Astrocyte (in vitro differentiated cells and primary cell): Measurements from ENCODE around the gene COL27A1. TPM values are rescaled to one million over a fixed set of nuclear protein-coding genes. Genes with fewer than 3 reads are reported as not detected.

ENCODE experiments used
- DNase-seq: peaks from one replicate; pipeline ENCODE4 v3.0.0-alpha.2; 2010; ENCODE audit warnings: low read depth
- FAIRE-seq: peaks from 2 replicates; lab custom pipeline; 2011; peaks lifted over from hg19 to GRCh38; lab: Jason Lieb, UNC
- H2AFZ ChIP-seq: 2 replicates; pipeline ENCODE4 v1.6.0; 2012; ENCODE audit warnings: low read depth, low read length, inconsistent platforms
- H3K27ac ChIP-seq: 2 replicates; pipeline ENCODE4 v1.5.1; 2011; ENCODE audit warnings: low read depth, low read length, inconsistent platforms
- H3K27me3 ChIP-seq: 2 replicates; pipeline ENCODE4 v1.6.0; 2011; ENCODE audit warnings: low read length, inconsistent platforms; ENCODE audit not compliant: insufficient read depth
- H3K36me3 ChIP-seq: 2 replicates; pipeline ENCODE4 v1.5.1; 2011; ENCODE audit warnings: low read length, inconsistent platforms; ENCODE audit not compliant: insufficient read depth
- H3K4me1 ChIP-seq: 2 replicates; pipeline ENCODE4 v1.5.1; 2011; ENCODE audit warnings: low read length, inconsistent platforms; ENCODE audit not compliant: insufficient read depth
- H3K4me2 ChIP-seq: 2 replicates; pipeline ENCODE4 v1.6.0; 2012; ENCODE audit warnings: low read length, inconsistent platforms
- H3K4me3 ChIP-seq: 2 replicates; pipeline ENCODE4 v1.5.1; 2011; ENCODE audit warnings: low read depth, mild to moderate bottlenecking, low read length, inconsistent platforms; ENCODE audit not compliant: insufficient read depth
- H3K79me2 ChIP-seq: 2 replicates; pipeline ENCODE4 v1.6.0; 2012; ENCODE audit warnings: mild to moderate bottlenecking, low read length, inconsistent platforms; ENCODE audit not compliant: insufficient read depth
- H3K9ac ChIP-seq: 2 replicates; pipeline ENCODE4 v1.6.0; 2012; ENCODE audit warnings: mild to moderate bottlenecking, low read length, inconsistent platforms
- H3K9me3 ChIP-seq: 2 replicates; pipeline ENCODE4 v1.5.1; 2012; ENCODE audit warnings: low read depth, mild to moderate bottlenecking, low read length, inconsistent platforms; ENCODE audit not compliant: insufficient read depth
- H4K20me1 ChIP-seq: 2 replicates; pipeline ENCODE4 v1.6.0; 2012; ENCODE audit warnings: low read length, inconsistent platforms; ENCODE audit not compliant: insufficient read depth
- H3K27ac Mint-ChIP-seq: one replicate; pipeline ENCODE4 v1.8.0; 2021; ENCODE audit warnings: mild to moderate bottlenecking, mixed read lengths; ENCODE audit not compliant: unreplicated experiment
- H3K27me3 Mint-ChIP-seq: one replicate; pipeline ENCODE4 v1.8.0; 2021; ENCODE audit warnings: low read depth, mixed read lengths; ENCODE audit not compliant: unreplicated experiment
- H3K36me3 Mint-ChIP-seq: one replicate; pipeline ENCODE4 v1.8.0; 2021; ENCODE audit warnings: low read depth, mixed read lengths; ENCODE audit not compliant: unreplicated experiment
- H3K4me1 Mint-ChIP-seq: one replicate; pipeline ENCODE4 v1.8.0; 2021; ENCODE audit warnings: low read depth, mixed read lengths; ENCODE audit not compliant: unreplicated experiment
- H3K4me3 Mint-ChIP-seq: one replicate; pipeline ENCODE4 v1.8.0; 2021; ENCODE audit warnings: mild to moderate bottlenecking, moderate library complexity, mixed read lengths; ENCODE audit not compliant: unreplicated experiment
- H3K9me3 Mint-ChIP-seq: one replicate; pipeline ENCODE4 v1.8.0; 2021; ENCODE audit warnings: mild to moderate bottlenecking, mixed read lengths; ENCODE audit not compliant: unreplicated experiment
- EZH2 ChIP-seq: IDR thresholded peaks from 2 replicates; pipeline ENCODE4 v1.6.1; 2012; ENCODE audit warnings: mild to moderate bottlenecking, low read length, inconsistent platforms; ENCODE audit not compliant: insufficient read depth
- total RNA-seq: library from RNA; stranded (reverse); gene quantifications from 2 replicates; pipeline ENCODE4 v1.2.1, GENCODE V29; 2021
- TF ChIP-seq, protein P1 (sequence below): IDR thresholded peaks from 2 replicates; pipeline ENCODE4 v1.5.1; 2011; ENCODE audit warnings: low read depth, mild to moderate bottlenecking, inconsistent platforms, low read length, moderate library complexity; ENCODE audit not compliant: insufficient read depth

The COL27A1 gene
- total RNA-seq, 1 donor from 2014 or later = 31.2 TPM

DNA sequence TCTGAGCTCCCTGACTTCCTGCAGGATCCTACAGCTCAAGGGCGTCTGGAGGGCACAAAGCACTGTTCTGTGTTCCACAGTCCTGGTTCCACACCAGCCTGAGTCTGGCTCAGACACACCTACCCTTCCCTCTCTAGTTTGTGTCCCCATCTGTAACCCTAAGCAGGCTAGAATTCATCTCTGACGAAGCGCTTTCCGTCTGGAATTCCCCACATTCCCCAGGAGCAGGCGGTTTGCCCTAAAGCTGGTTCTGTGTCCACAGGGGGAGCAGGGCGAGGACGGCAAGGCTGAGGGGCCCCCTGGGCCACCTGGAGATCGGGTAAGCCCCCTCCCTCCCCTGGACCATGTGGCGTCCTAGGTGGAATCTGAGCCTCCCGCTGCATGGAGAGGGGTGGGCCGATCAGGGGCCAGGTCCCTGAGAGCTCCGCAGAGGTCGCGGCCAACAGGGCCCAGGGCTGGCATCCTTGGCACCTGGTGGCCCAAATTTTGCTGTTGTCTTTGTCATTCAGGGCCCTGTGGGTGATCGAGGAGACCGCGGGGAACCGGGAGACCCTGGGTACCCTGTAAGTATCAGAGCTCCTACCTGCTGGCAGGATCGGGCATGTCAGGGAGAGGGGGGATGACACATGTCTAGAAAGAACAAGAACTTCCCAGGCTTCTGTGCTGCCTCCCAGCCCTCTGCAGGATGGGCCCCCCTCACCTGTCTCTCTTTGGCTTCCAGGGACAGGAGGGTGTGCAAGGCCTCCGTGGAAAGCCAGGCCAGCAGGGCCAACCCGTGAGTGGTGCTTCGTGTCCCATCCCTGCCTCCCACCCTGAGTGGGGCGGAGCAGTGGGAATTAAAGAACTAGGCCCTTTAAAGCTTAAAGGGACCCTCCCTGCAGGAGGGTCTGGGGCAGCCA is 133.1 kb downstream of the COL27A1 start:
- Mint-ChIP-seq H3K36me3 (peaks cover 16% of the 10 kb centered on the region), H3K9me3 (no peaks in the 10 kb centered on the region), H3K4me3 (no peak overlapping the region), H3K4me1 (peaks cover 31% of the 10 kb centered on the region), H3K27me3 (no peaks in the 10 kb centered on the region), H3K27ac (peak overlapping the region; percentile 62)
- Histone ChIP-seq H3K4me3 (no peak overlapping the region), H3K4me1 (peaks cover 33% of the 10 kb centered on the region), H3K4me2 (peak overlapping the region; percentile 45), H3K9ac (peak overlapping the region; percentile 17), H2AFZ (no peak overlapping the region), H3K27me3 (no peaks in the 10 kb centered on the region), H3K79me2 (no peaks in the 10 kb centered on the region), H3K9me3 (no peaks in the 10 kb centered on the region), H3K36me3 (peaks cover 5% of the 10 kb centered on the region), H3K27ac (peak overlapping the region; percentile 34), H4K20me1 (no peaks in the 10 kb centered on the region)
- no peak for TF ChIP-seq EZH2
- peak; percentile 76 for DNase-seq
- FAIRE-seq = peak; percentile 39

DNA sequence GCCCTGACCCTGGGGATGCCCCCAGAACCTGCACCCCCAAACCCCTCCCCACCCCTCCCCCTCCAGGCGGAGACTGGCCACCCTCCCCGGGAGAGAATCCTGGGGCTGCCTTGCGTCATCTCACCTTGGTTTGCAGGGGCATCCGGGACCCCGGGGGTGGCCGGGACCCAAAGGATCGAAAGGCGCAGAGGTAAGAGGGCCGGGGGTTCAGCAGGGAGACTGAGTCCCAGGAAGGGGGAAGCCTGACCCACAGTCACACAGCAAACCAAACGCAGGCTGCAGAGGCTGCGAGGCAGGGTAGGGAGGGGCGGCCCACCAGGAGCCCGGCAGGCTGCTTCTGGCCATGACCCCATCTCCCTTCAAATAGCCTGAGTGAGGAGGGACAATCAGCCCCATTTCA is 133.8 kb downstream of the COL27A1 start:
- Histone ChIP-seq H2AFZ (no peak overlapping the region), H3K27ac (no peak overlapping the region), H3K9ac (no peak overlapping the region), H3K9me3 (no peaks in the 10 kb centered on the region), H3K36me3 (peaks cover 5% of the 10 kb centered on the region), H3K4me3 (no peak overlapping the region), H3K79me2 (no peaks in the 10 kb centered on the region), H4K20me1 (no peaks in the 10 kb centered on the region), H3K4me2 (no peak overlapping the region), H3K4me1 (peaks cover 32% of the 10 kb centered on the region), H3K27me3 (no peaks in the 10 kb centered on the region)
- FAIRE-seq (no peak), DNase-seq (no peak)
- Mint-ChIP-seq H3K4me1 (peaks cover 28% of the 10 kb centered on the region), H3K9me3 (no peaks in the 10 kb centered on the region), H3K27me3 (no peaks in the 10 kb centered on the region), H3K27ac (no peak overlapping the region), H3K4me3 (no peak overlapping the region), H3K36me3 (peaks cover 15% of the 10 kb centered on the region)
- no peak for TF ChIP-seq EZH2
- TF ChIP-seq, protein P1, sequence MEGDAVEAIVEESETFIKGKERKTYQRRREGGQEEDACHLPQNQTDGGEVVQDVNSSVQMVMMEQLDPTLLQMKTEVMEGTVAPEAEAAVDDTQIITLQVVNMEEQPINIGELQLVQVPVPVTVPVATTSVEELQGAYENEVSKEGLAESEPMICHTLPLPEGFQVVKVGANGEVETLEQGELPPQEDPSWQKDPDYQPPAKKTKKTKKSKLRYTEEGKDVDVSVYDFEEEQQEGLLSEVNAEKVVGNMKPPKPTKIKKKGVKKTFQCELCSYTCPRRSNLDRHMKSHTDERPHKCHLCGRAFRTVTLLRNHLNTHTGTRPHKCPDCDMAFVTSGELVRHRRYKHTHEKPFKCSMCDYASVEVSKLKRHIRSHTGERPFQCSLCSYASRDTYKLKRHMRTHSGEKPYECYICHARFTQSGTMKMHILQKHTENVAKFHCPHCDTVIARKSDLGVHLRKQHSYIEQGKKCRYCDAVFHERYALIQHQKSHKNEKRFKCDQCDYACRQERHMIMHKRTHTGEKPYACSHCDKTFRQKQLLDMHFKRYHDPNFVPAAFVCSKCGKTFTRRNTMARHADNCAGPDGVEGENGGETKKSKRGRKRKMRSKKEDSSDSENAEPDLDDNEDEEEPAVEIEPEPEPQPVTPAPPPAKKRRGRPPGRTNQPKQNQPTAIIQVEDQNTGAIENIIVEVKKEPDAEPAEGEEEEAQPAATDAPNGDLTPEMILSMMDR = no peak

DNA sequence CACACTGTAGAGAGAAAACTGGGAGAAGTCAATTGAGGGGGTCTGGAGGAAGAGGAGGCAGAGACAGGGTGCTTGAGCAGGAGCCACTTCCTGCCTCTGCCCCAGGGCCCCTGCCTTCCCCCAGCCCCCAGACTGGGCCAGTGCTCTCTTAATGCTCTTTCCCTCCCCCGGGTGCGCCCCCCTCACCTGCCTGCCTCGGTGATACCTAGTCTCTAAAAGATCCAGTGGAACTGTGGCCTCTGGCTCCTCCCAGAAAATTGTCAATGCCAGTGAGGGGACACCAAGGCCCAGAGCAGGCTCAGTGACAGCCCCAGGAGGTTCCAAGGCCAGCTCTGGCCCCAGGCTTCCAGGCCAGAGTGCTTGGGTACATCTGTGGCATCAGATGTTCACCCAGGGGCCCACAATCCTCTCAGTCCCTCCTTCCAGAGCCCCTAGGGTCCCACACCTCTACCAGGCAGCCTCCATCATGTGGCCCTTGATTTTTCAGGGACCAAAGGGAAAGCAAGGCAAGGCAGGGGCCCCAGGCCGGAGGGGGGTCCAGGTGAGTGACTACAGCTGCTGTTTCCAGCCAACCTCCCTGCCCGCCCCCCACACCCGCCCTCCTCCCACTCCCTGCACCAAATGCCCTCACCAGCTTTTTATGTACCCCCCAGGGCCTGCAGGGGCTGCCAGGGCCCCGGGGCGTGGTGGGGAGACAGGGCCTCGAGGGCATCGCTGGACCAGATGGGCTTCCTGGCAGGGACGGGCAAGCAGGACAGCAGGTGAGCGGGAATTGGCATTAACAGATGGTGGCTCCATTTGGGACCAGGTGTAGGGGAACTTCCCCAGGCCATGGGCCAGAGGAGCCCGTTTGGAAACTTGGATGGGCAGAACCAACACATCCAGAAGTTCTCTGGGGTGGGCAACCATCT is 134.5 kb downstream of the COL27A1 start:
- Histone ChIP-seq H3K4me3 (no peak overlapping the region), H3K4me1 (peaks cover 30% of the 10 kb centered on the region), H4K20me1 (no peaks in the 10 kb centered on the region), H3K27me3 (no peaks in the 10 kb centered on the region), H3K9ac (no peak overlapping the region), H3K79me2 (no peaks in the 10 kb centered on the region), H3K9me3 (no peaks in the 10 kb centered on the region), H3K36me3 (peaks cover 6% of the 10 kb centered on the region), H3K4me2 (no peak overlapping the region), H3K27ac (no peak overlapping the region), H2AFZ (no peak overlapping the region)
- peaks cover 28% of the 10 kb centered on the region for H3K4me1 Mint-ChIP-seq
- TF ChIP-seq EZH2 = no peak
- TF ChIP-seq, protein P1 = no peak
- DNase-seq (no peak), FAIRE-seq (no peak)
- no peak overlapping the region for H3K27ac Mint-ChIP-seq
- peaks cover 4% of the 10 kb centered on the region for H3K9me3 Mint-ChIP-seq
- peaks cover 22% of the 10 kb centered on the region for H3K36me3 Mint-ChIP-seq
- no peak overlapping the region for H3K4me3 Mint-ChIP-seq
- H3K27me3 Mint-ChIP-seq = no peaks in the 10 kb centered on the region
